Neural cell (in vitro differentiated cells): Measurements from ENCODE around the gene SLC36A2. TPM values are rescaled to one million over a fixed set of nuclear protein-coding genes. Genes with fewer than 3 reads are reported as not detected.

Source experiments
- H2AFZ ChIP-seq: fragments of 200-600, 300-800 bp; sonication (generic), shearing (Covaris generic); 2 replicates; pipeline ENCODE4 v1.6.0; 2014; ENCODE audit warnings: low read depth, mild to moderate bottlenecking, antibody characterized with exemption, low read length, moderate library complexity
- H3F3A ChIP-seq: fragments of 200-600 bp; shearing (Covaris generic); 2 replicates; pipeline ENCODE4 v1.6.1; 2016; ENCODE audit warnings: mild to moderate bottlenecking, moderate library complexity, mixed read lengths, antibody characterized with exemption, low read length; ENCODE audit not compliant: insufficient read depth, poor library complexity, severe bottlenecking
- H3K27ac ChIP-seq: fragments of 200-600, 300-800 bp; sonication (generic), shearing (Covaris generic); 2 replicates; pipeline ENCODE4 v1.5.1; 2014; ENCODE audit warnings: mild to moderate bottlenecking, low read length, moderate library complexity
- H3K27me3 ChIP-seq: fragments of 300-800, 200-600 bp; sonication (generic), shearing (Covaris generic); 2 replicates; pipeline ENCODE4 v1.6.0; 2014; ENCODE audit warnings: mild to moderate bottlenecking, low read depth, low read length, moderate library complexity; ENCODE audit not compliant: insufficient read depth
- H3K36me3 ChIP-seq: fragments of 300-800, 200-600 bp; sonication (generic), shearing (Covaris generic); 2 replicates; pipeline ENCODE4 v1.5.1; 2014; ENCODE audit warnings: mild to moderate bottlenecking, antibody characterized with exemption, low read length, moderate library complexity; ENCODE audit not compliant: insufficient read depth
- H3K4me2 ChIP-seq: fragments of 300-800, 200-600 bp; sonication (generic), shearing (Covaris generic); 2 replicates; pipeline ENCODE4 v1.6.0; 2014; ENCODE audit warnings: mild to moderate bottlenecking, low read length
- H3K4me3 ChIP-seq: fragments of 300-800, 200-600 bp; sonication (generic), shearing (Covaris generic); 2 replicates; pipeline ENCODE4 v1.5.1; 2014; ENCODE audit warnings: mild to moderate bottlenecking, low read length, moderate library complexity
- H3K79me2 ChIP-seq: fragments of 200-600 bp; shearing (Covaris generic); replicated peaks from 2 replicates; pipeline ENCODE4 v1.6.0; 2014; ENCODE audit warnings: mild to moderate bottlenecking, low read length, moderate library complexity; ENCODE audit not compliant: insufficient read depth
- H3K9ac ChIP-seq: fragments of 300-800, 200-600 bp; sonication (generic), shearing (Covaris generic); 2 replicates; pipeline ENCODE4 v1.6.1; 2016; ENCODE audit warnings: mild to moderate bottlenecking, low read length, mixed read lengths
- H3K9me2 ChIP-seq: fragments of 200-600 bp; shearing (Covaris generic); 2 replicates; pipeline ENCODE4 v1.6.1; 2016; ENCODE audit warnings: mild to moderate bottlenecking, low read length, mixed read lengths; ENCODE audit not compliant: insufficient read depth
- H3K9me3 ChIP-seq: fragments of 200-600, 300-800 bp; sonication (generic), shearing (Covaris generic); 2 replicates; pipeline ENCODE4 v1.6.1; 2016; ENCODE audit warnings: mild to moderate bottlenecking, mixed run types, low read length, moderate library complexity, mixed read lengths
- H4K20me1 ChIP-seq: fragments of 200-600 bp; shearing (Covaris generic); 2 replicates; pipeline ENCODE4 v1.6.1; 2016; ENCODE audit warnings: mild to moderate bottlenecking, mixed run types; ENCODE audit not compliant: insufficient read depth
- EP300 ChIP-seq: fragments of 450-650 bp; conservative IDR thresholded peaks from 2 replicates; pipeline ENCODE4 v1.6.1; 2014; ENCODE audit warnings: antibody characterized with exemption, mild to moderate bottlenecking, moderate library complexity; ENCODE audit not compliant: poor library complexity, severe bottlenecking
- EZH2 ChIP-seq: fragments of 200-600, 300-800 bp; shearing (Covaris generic), sonication (generic); IDR thresholded peaks from 2 replicates; pipeline ENCODE4 v1.6.1; 2014; ENCODE audit warnings: antibody characterized with exemption, low read length, borderline replicate concordance, mild to moderate bottlenecking; ENCODE audit not compliant: insufficient read depth, poor library complexity, severe bottlenecking
- MXI1 ChIP-seq: fragments of 450-650 bp; conservative IDR thresholded peaks from 2 replicates; pipeline ENCODE4 v1.6.1; 2014; ENCODE audit warnings: antibody characterized with exemption, mild to moderate bottlenecking; ENCODE audit not compliant: poor library complexity, severe bottlenecking
- POLR2AphosphoS5 ChIP-seq: IDR thresholded peaks from 2 replicates; pipeline ENCODE4 v1.6.1; 2012
- RAD21 ChIP-seq: fragments of 450-650 bp; conservative IDR thresholded peaks from 2 replicates; pipeline ENCODE4 v1.6.1; 2014; ENCODE audit warnings: antibody characterized with exemption, mild to moderate bottlenecking, moderate library complexity
- SMC3 ChIP-seq: fragments of 450-650 bp; conservative IDR thresholded peaks from 2 replicates; pipeline ENCODE4 v1.6.1; 2014; ENCODE audit warnings: antibody characterized with exemption, mild to moderate bottlenecking, moderate library complexity; ENCODE audit not compliant: poor library complexity
- TAF1 ChIP-seq: IDR thresholded peaks from 2 replicates; pipeline ENCODE4 v1.6.1; 2012; ENCODE audit warnings: low read depth
- polyA plus RNA-seq: library from polyadenylated mRNA; depleted of rRNA; stranded (reverse); fragments of >200 nt; gene quantifications from 2 replicates; pipeline ENCODE4 v1.2.3, GENCODE V29; 2014
- TF ChIP-seq, protein P1 (sequence below): IDR thresholded peaks from 2 replicates; pipeline ENCODE4 v1.6.1; 2012; ENCODE audit warnings: borderline replicate concordance
- TF ChIP-seq, protein P2 (sequence below): fragments of 450-650 bp; IDR thresholded peaks from 2 replicates; pipeline ENCODE4 v1.5.1; 2014; ENCODE audit warnings: antibody characterized with exemption, mild to moderate bottlenecking, moderate library complexity; ENCODE audit not compliant: poor library complexity, severe bottlenecking

SLC36A2 gene
- polyA plus RNA-seq, 1 donor from 2014 or later: not detected

DNA sequence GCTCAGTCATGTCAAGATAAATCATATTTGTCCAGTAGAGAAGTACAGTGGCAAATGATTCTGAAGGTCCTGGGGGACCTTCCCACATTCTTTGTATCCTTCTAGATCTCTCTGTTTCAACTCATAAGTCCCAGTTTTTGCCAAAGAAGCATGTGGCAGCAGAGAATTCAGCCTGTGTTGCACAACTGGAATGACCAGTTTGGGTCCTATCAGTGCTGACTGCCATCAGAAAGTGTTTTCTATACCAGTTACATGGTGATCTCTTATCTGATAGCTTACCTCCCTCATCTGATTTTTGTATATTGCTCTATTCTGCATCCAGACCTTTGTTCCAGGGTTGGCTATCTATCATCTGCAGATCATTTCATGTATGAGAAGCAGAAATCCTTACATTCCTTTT lies 72.7 kb downstream of the SLC36A2 start:
- Histone ChIP-seq H3K9ac (no peak overlapping the region), H3K79me2 (no peaks in the 10 kb centered on the region), H3K27ac (no peak overlapping the region), H3F3A (no peaks in the 10 kb centered on the region), H3K9me2 (no peaks in the 10 kb centered on the region), H3K9me3 (no peaks in the 10 kb centered on the region), H2AFZ (no peak overlapping the region), H3K4me2 (no peak overlapping the region), H3K27me3 (no peaks in the 10 kb centered on the region), H4K20me1 (no peaks in the 10 kb centered on the region), H3K36me3 (no peaks in the 10 kb centered on the region), H3K4me3 (no peak overlapping the region)
- no peak for TF ChIP-seq TAF1
- TF ChIP-seq MXI1: no peak

DNA sequence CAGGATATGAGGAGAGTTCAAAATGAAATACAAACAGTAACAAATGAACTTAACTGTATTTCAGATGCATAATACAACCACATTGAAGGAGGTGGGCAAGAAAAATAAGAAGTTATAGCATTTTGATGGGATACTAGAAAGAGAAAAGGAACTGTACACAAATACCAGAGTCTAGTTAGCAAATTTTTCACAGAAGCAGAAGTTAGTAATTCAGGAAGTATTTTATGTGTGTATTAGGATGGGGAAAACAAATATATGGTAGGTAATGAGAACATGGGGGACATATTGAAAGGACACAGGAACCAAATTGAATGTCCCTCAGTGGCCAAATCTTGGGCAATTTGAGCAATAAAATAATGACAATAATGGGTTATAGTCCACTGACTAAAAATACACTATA lies 76.0 kb downstream of the SLC36A2 start:
- Histone ChIP-seq H3F3A (no peaks in the 10 kb centered on the region), H3K4me2 (no peak overlapping the region), H3K36me3 (no peaks in the 10 kb centered on the region), H3K79me2 (no peaks in the 10 kb centered on the region), H3K27ac (no peak overlapping the region), H3K4me3 (no peak overlapping the region), H4K20me1 (no peaks in the 10 kb centered on the region), H3K9ac (no peak overlapping the region), H3K9me2 (no peaks in the 10 kb centered on the region), H3K27me3 (no peaks in the 10 kb centered on the region), H3K9me3 (no peaks in the 10 kb centered on the region), H2AFZ (no peak overlapping the region)
- no peak for TF ChIP-seq POLR2AphosphoS5
- TF ChIP-seq SMC3: no peak
- TF ChIP-seq TAF1: no peak
- TF ChIP-seq EP300: no peak
- TF ChIP-seq, protein P1, sequence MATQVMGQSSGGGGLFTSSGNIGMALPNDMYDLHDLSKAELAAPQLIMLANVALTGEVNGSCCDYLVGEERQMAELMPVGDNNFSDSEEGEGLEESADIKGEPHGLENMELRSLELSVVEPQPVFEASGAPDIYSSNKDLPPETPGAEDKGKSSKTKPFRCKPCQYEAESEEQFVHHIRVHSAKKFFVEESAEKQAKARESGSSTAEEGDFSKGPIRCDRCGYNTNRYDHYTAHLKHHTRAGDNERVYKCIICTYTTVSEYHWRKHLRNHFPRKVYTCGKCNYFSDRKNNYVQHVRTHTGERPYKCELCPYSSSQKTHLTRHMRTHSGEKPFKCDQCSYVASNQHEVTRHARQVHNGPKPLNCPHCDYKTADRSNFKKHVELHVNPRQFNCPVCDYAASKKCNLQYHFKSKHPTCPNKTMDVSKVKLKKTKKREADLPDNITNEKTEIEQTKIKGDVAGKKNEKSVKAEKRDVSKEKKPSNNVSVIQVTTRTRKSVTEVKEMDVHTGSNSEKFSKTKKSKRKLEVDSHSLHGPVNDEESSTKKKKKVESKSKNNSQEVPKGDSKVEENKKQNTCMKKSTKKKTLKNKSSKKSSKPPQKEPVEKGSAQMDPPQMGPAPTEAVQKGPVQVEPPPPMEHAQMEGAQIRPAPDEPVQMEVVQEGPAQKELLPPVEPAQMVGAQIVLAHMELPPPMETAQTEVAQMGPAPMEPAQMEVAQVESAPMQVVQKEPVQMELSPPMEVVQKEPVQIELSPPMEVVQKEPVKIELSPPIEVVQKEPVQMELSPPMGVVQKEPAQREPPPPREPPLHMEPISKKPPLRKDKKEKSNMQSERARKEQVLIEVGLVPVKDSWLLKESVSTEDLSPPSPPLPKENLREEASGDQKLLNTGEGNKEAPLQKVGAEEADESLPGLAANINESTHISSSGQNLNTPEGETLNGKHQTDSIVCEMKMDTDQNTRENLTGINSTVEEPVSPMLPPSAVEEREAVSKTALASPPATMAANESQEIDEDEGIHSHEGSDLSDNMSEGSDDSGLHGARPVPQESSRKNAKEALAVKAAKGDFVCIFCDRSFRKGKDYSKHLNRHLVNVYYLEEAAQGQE: no peak
- no peak for TF ChIP-seq RAD21
- no peak for TF ChIP-seq EZH2
- TF ChIP-seq, protein P2, sequence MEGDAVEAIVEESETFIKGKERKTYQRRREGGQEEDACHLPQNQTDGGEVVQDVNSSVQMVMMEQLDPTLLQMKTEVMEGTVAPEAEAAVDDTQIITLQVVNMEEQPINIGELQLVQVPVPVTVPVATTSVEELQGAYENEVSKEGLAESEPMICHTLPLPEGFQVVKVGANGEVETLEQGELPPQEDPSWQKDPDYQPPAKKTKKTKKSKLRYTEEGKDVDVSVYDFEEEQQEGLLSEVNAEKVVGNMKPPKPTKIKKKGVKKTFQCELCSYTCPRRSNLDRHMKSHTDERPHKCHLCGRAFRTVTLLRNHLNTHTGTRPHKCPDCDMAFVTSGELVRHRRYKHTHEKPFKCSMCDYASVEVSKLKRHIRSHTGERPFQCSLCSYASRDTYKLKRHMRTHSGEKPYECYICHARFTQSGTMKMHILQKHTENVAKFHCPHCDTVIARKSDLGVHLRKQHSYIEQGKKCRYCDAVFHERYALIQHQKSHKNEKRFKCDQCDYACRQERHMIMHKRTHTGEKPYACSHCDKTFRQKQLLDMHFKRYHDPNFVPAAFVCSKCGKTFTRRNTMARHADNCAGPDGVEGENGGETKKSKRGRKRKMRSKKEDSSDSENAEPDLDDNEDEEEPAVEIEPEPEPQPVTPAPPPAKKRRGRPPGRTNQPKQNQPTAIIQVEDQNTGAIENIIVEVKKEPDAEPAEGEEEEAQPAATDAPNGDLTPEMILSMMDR: no peak
- no peak for TF ChIP-seq MXI1

DNA sequence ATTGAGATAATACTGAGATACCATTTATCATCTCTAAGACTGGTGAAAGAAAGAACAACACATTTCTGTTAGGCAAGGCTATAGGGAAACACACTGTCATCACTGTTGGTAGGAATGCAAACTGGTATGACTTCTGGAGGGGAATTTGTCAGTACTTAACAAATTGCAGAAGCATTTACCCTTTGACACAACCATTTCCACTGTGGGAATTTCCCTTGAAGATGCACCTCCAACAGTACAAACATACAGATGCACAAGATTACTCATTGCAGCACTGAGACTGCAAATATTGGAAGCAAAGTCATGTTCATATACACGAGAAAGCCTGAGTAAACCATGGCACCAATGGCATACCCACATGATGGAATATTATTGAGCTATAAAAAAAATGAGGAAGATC lies 76.8 kb downstream of the SLC36A2 start:
- no peak overlapping the region for H3K4me2 ChIP-seq
- H3F3A ChIP-seq: no peaks in the 10 kb centered on the region
- H3K4me3 ChIP-seq: no peak overlapping the region
- H3K9ac ChIP-seq: no peak overlapping the region
- no peaks in the 10 kb centered on the region for H3K36me3 ChIP-seq
- no peaks in the 10 kb centered on the region for H4K20me1 ChIP-seq
- no peaks in the 10 kb centered on the region for H3K79me2 ChIP-seq
- no peaks in the 10 kb centered on the region for H3K9me2 ChIP-seq
- H3K27me3 ChIP-seq: no peaks in the 10 kb centered on the region
- TF ChIP-seq EZH2: no peak
- no peak overlapping the region for H3K27ac ChIP-seq
- no peaks in the 10 kb centered on the region for H3K9me3 ChIP-seq
- no peak overlapping the region for H2AFZ ChIP-seq
